ENCODE measurements around the gene SVIL.

GRCh38 chr10:29535778-29536453, 98.9 kb downstream of the SVIL start:
- no peak for TF ChIP-seq POLR2A (IDR thresholded peaks at IDR 0.05)
- no peak for TF ChIP-seq EP300 (IDR thresholded peaks at IDR 0.05)
